ENCODE results near the gene PWWP2B. TPM values are rescaled to one million over a fixed set of nuclear protein-coding genes. Genes with fewer than 3 reads are reported as not detected.

PWWP2B gene
- total RNA-seq, 5 donors from 2014 or later (not counting 1 experiment from before 2014, with no cell fraction given) = 11.5 to 15.3 (median 13.6) TPM

- Histone ChIP-seq H3K4me3 (ENCODE audit: control insufficient read depth in 1 of 2, extremely low read depth in 1 of 2, low read length in 1 of 2) (no peak overlapping the region), H3K36me3 (ENCODE audit: control insufficient read depth in 2 of 2, extremely low read depth in 1 of 2, insufficient read depth in 1 of 2, low read length in 1 of 2) (no peaks in the 10 kb centered on the region), H3K4me1 (ENCODE audit: control insufficient read depth in 1 of 2, extremely low read depth in 1 of 2, insufficient read depth in 2 of 2, low read length in 2 of 2) (peaks cover 11 to 32% of the 10 kb centered on the region in 2 experiments), H3K27me3 (replicated peaks in 1 of 2; ENCODE audit: control insufficient read depth in 2 of 2, extremely low read depth in 1 of 2, insufficient read depth in 2 of 2, low read length in 1 of 2) (peaks cover 0 to 37% of the 10 kb centered on the region in 2 experiments), H3K9me3 (no peaks in the 10 kb centered on the region), H3K27ac (ENCODE audit: low read length) (no peak overlapping the region)
- no peak for DNase-seq
- Mint-ChIP-seq H3K27ac (no peak overlapping the region), H3K4me1 (peaks cover 13 to 22% (median 19%) of the 10 kb centered on the region in 3 donors), H3K9me3 (no peaks in the 10 kb centered on the region), H3K27me3 (peaks cover 0 to 2% of the 10 kb centered on the region in 2 donors), H3K4me3 (no peak overlapping the region), H3K36me3 (no peaks in the 10 kb centered on the region)
- ChIA-PET CTCF (interaction anchor here in 1 of 2 donors (0.6 to 1.1 kb wide), 3 partner anchors 67 to 181 kb away, joined by 3 read pairs; no protein-coding TSS in a partner anchor), POLR2A (no interaction called here)
- ATAC-seq (replicated peaks in 1 of 4) = no peak
- 85% methylated on average over 23 of the region's 30 CpGs for WGBS (ENCODE audit: insufficient coverage)
Measured at GRCh38 chr10:132454296-132455198, 57.5 kb downstream of the PWWP2B start.

GRCh38 chr10:132455441-132455971 lies 58.5 kb downstream of the PWWP2B start:
- Mint-ChIP-seq H3K9me3 (no peaks in the 10 kb centered on the region), H3K4me1 (peaks cover 13 to 20% (median 19%) of the 10 kb centered on the region in 3 donors), H3K4me3 (no peak overlapping the region), H3K27me3 (peaks cover 0 to 2% of the 10 kb centered on the region in 2 donors), H3K27ac (no peak overlapping the region), H3K36me3 (no peaks in the 10 kb centered on the region)
- ChIA-PET POLR2A (no interaction called here), CTCF (interaction anchor here in 1 of 2 donors (0.6 kb wide), 3 partner anchors 29 to 193 kb away, joined by 3 to 9 read pairs (median 3); no protein-coding TSS in a partner anchor)
- peaks cover 0 to 38% of the 10 kb centered on the region in 2 experiments for H3K27me3 ChIP-seq (replicated peaks in 1 of 2; ENCODE audit: control insufficient read depth in 2 of 2, extremely low read depth in 1 of 2, insufficient read depth in 2 of 2, low read length in 1 of 2)
- no peak overlapping the region for H3K27ac ChIP-seq (ENCODE audit: low read length)
- no peak overlapping the region for H3K4me3 ChIP-seq (ENCODE audit: control insufficient read depth in 1 of 2, extremely low read depth in 1 of 2, low read length in 1 of 2)
- WGBS (ENCODE audit: insufficient coverage) = 87% methylated on average over 19 of the region's 19 CpGs
- peaks cover 11 to 31% of the 10 kb centered on the region in 2 experiments for H3K4me1 ChIP-seq (ENCODE audit: control insufficient read depth in 1 of 2, extremely low read depth in 1 of 2, insufficient read depth in 2 of 2, low read length in 2 of 2)
- ATAC-seq (replicated peaks in 1 of 4) (no peak), DNase-seq (no peak)
- no peaks in the 10 kb centered on the region for H3K36me3 ChIP-seq (ENCODE audit: control insufficient read depth in 2 of 2, extremely low read depth in 1 of 2, insufficient read depth in 1 of 2, low read length in 1 of 2)
- no peaks in the 10 kb centered on the region for H3K9me3 ChIP-seq

- DNase-seq = no peak
- ChIA-PET CTCF (interaction anchor here (0.6 to 1.0 kb wide), 5 partner anchors 30 to 192 kb away, joined by 3 to 9 read pairs (median 3); no protein-coding TSS in a partner anchor), POLR2A (no interaction called here)
- peaks cover 0 to 41% of the 10 kb centered on the region in 2 experiments for H3K27me3 ChIP-seq (replicated peaks in 1 of 2; ENCODE audit: control insufficient read depth in 2 of 2, extremely low read depth in 1 of 2, insufficient read depth in 2 of 2, low read length in 1 of 2)
- no peak overlapping the region for H3K27ac ChIP-seq (ENCODE audit: low read length)
- Mint-ChIP-seq H3K4me3 (no peak overlapping the region), H3K27ac (no peak overlapping the region), H3K4me1 (peaks cover 13 to 18% (median 17%) of the 10 kb centered on the region in 3 donors), H3K9me3 (no peaks in the 10 kb centered on the region), H3K36me3 (no peaks in the 10 kb centered on the region), H3K27me3 (peaks cover 0 to 2% of the 10 kb centered on the region in 2 donors)
- H3K9me3 ChIP-seq = no peaks in the 10 kb centered on the region
- no peaks in the 10 kb centered on the region for H3K36me3 ChIP-seq (ENCODE audit: control insufficient read depth in 2 of 2, extremely low read depth in 1 of 2, insufficient read depth in 1 of 2, low read length in 1 of 2)
- no peak overlapping the region for H3K4me3 ChIP-seq (ENCODE audit: control insufficient read depth in 1 of 2, extremely low read depth in 1 of 2, low read length in 1 of 2)
- H3K4me1 ChIP-seq (ENCODE audit: control insufficient read depth in 1 of 2, extremely low read depth in 1 of 2, insufficient read depth in 2 of 2, low read length in 2 of 2) = peaks cover 11 to 31% of the 10 kb centered on the region in 2 experiments
- no peak for ATAC-seq (replicated peaks in 1 of 4)
- 80% methylated on average over 17 of the region's 17 CpGs for WGBS (ENCODE audit: insufficient coverage)
Measured at GRCh38 chr10:132455986-132456847, 59.2 kb downstream of the PWWP2B start.

- no peak for ATAC-seq (replicated peaks in 1 of 4)
- Histone ChIP-seq H3K4me3 (ENCODE audit: control insufficient read depth in 1 of 2, extremely low read depth in 1 of 2, low read length in 1 of 2) (no peak overlapping the region), H3K36me3 (ENCODE audit: control insufficient read depth in 2 of 2, extremely low read depth in 1 of 2, insufficient read depth in 1 of 2, low read length in 1 of 2) (no peaks in the 10 kb centered on the region), H3K27ac (ENCODE audit: low read length) (no peak overlapping the region), H3K9me3 (no peaks in the 10 kb centered on the region), H3K27me3 (replicated peaks in 1 of 2; ENCODE audit: control insufficient read depth in 2 of 2, extremely low read depth in 1 of 2, insufficient read depth in 2 of 2, low read length in 1 of 2) (peaks cover 0 to 41% of the 10 kb centered on the region in 2 experiments), H3K4me1 (ENCODE audit: control insufficient read depth in 1 of 2, extremely low read depth in 1 of 2, insufficient read depth in 2 of 2, low read length in 2 of 2) (peaks cover 10 to 26% of the 10 kb centered on the region in 2 experiments)
- no peak overlapping the region for H3K27ac Mint-ChIP-seq
- H3K9me3 Mint-ChIP-seq = no peaks in the 10 kb centered on the region
- H3K4me3 Mint-ChIP-seq = no peak overlapping the region
- 72% methylated on average over 9 of the region's 9 CpGs for WGBS (ENCODE audit: insufficient coverage)
- ChIA-PET CTCF (interaction anchor here (0.6 to 1.0 kb wide), 2 partner anchors 89 to 182 kb away, joined by 3 read pairs; no protein-coding TSS in a partner anchor), POLR2A (no interaction called here)
- H3K27me3 Mint-ChIP-seq = peaks cover 0 to 2% of the 10 kb centered on the region in 2 donors
- DNase-seq = no peak
- peaks cover 6 to 12% (median 11%) of the 10 kb centered on the region in 3 donors for H3K4me1 Mint-ChIP-seq
- no peaks in the 10 kb centered on the region for H3K36me3 Mint-ChIP-seq
Measured at GRCh38 chr10:132456881-132457280, 59.9 kb downstream of the PWWP2B start.

- Mint-ChIP-seq H3K36me3 (no peaks in the 10 kb centered on the region), H3K27ac (no peak overlapping the region), H3K4me1 (peaks cover 5 to 8% (median 7%) of the 10 kb centered on the region in 3 donors), H3K9me3 (no peaks in the 10 kb centered on the region), H3K4me3 (no peak overlapping the region), H3K27me3 (peaks cover 0 to 2% of the 10 kb centered on the region in 2 donors)
- POLR2A ChIA-PET = no interaction called here
- 64% methylated on average over 17 of the region's 24 CpGs for WGBS (ENCODE audit: insufficient coverage)
- CTCF ChIA-PET = interaction anchor here in 1 of 2 donors (1.0 kb wide), 1 partner anchor 181 kb away, joined by 3 read pairs; no protein-coding TSS in a partner anchor
- Histone ChIP-seq H3K27ac (ENCODE audit: low read length) (no peak overlapping the region), H3K36me3 (ENCODE audit: control insufficient read depth in 2 of 2, extremely low read depth in 1 of 2, insufficient read depth in 1 of 2, low read length in 1 of 2) (no peaks in the 10 kb centered on the region), H3K4me3 (ENCODE audit: control insufficient read depth in 1 of 2, extremely low read depth in 1 of 2, low read length in 1 of 2) (no peak overlapping the region), H3K27me3 (replicated peaks in 1 of 2; ENCODE audit: control insufficient read depth in 2 of 2, extremely low read depth in 1 of 2, insufficient read depth in 2 of 2, low read length in 1 of 2) (peaks cover 0 to 41% of the 10 kb centered on the region in 2 experiments), H3K4me1 (ENCODE audit: control insufficient read depth in 1 of 2, extremely low read depth in 1 of 2, insufficient read depth in 2 of 2, low read length in 2 of 2) (peaks cover 4 to 20% of the 10 kb centered on the region in 2 experiments), H3K9me3 (no peaks in the 10 kb centered on the region)
- no peak for ATAC-seq (replicated peaks in 1 of 4)
- peak in 8 of 35 experiments; percentile 23 to 43 (median 32) for DNase-seq
Measured at GRCh38 chr10:132457328-132458070, 60.5 kb downstream of the PWWP2B start.

Measured in T-cell (primary cell).